ENCODE data around the gene EXO5. TPM values are rescaled to one million over a fixed set of nuclear protein-coding genes. Genes with fewer than 3 reads are reported as not detected.

Gene EXO5
- polyA plus RNA-seq, 1 donor from 2014 or later: 14.1 TPM

- Histone ChIP-seq H3K9me2 (ENCODE audit: insufficient read depth, low read length) (no peaks in the 10 kb centered on the region), H3K9ac (ENCODE audit: low read length) (no peak overlapping the region), H3F3A (ENCODE audit: insufficient read depth, low read length, poor library complexity, severe bottlenecking) (no peaks in the 10 kb centered on the region), H4K20me1 (ENCODE audit: insufficient read depth) (no peaks in the 10 kb centered on the region), H2AFZ (ENCODE audit: low read depth, low read length) (no peak overlapping the region), H3K4me3 (ENCODE audit: low read length) (no peak overlapping the region), H3K9me3 (ENCODE audit: low read length) (no peaks in the 10 kb centered on the region), H3K4me2 (ENCODE audit: low read length) (no peak overlapping the region), H3K27ac (ENCODE audit: low read length) (no peak overlapping the region), H3K27me3 (ENCODE audit: insufficient read depth, low read depth, low read length) (no peaks in the 10 kb centered on the region), H3K36me3 (ENCODE audit: insufficient read depth, low read length) (no peaks in the 10 kb centered on the region), H3K79me2 (replicated peaks; ENCODE audit: insufficient read depth, low read length) (no peaks in the 10 kb centered on the region)
- TF ChIP-seq SMC3 (conservative IDR thresholded peaks at IDR 0.05; ENCODE audit: poor library complexity) (no peak), POLR2AphosphoS5 (IDR thresholded peaks at IDR 0.05) (no peak), MXI1 (conservative IDR thresholded peaks at IDR 0.05; ENCODE audit: poor library complexity, severe bottlenecking) (no peak), REST (IDR thresholded peaks at IDR 0.05; ENCODE audit: borderline replicate concordance) (no peak)
- TF ChIP-seq, protein P1, sequence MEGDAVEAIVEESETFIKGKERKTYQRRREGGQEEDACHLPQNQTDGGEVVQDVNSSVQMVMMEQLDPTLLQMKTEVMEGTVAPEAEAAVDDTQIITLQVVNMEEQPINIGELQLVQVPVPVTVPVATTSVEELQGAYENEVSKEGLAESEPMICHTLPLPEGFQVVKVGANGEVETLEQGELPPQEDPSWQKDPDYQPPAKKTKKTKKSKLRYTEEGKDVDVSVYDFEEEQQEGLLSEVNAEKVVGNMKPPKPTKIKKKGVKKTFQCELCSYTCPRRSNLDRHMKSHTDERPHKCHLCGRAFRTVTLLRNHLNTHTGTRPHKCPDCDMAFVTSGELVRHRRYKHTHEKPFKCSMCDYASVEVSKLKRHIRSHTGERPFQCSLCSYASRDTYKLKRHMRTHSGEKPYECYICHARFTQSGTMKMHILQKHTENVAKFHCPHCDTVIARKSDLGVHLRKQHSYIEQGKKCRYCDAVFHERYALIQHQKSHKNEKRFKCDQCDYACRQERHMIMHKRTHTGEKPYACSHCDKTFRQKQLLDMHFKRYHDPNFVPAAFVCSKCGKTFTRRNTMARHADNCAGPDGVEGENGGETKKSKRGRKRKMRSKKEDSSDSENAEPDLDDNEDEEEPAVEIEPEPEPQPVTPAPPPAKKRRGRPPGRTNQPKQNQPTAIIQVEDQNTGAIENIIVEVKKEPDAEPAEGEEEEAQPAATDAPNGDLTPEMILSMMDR (IDR thresholded peaks at IDR 0.05; ENCODE audit: poor library complexity, severe bottlenecking): no peak
These were observed 56.3 kb downstream of the EXO5 start for GRCh38 chr1:40564913-40565312.

Small RNA genes lying within 50 kb of the gene (small RNA-seq; reads per million reads assigned to genes)
- gene AL356379.1: 0 reads per million in 3 experiments

Other genes starting within 250 kb of the EXO5 start
- gene COL9A2, start 191.5 kb upstream of the EXO5 start, polyA plus RNA-seq: 1.3 and 2.3 TPM in 2 replicates
- 46.8 and 56.3 TPM in 2 replicates for gene SMAP2, start 135.0 kb upstream of the EXO5 start, polyA plus RNA-seq
- 18.2 and 21.6 TPM in 2 replicates for gene ZFP69B, start 58.3 kb upstream of the EXO5 start, polyA plus RNA-seq
- gene ZFP69, start 31.5 kb upstream of the EXO5 start, polyA plus RNA-seq: 11.6 and 12.3 TPM in 2 replicates
- 10.5 and 15.8 TPM in 2 replicates for gene ZNF684, start 22.9 kb downstream of the EXO5 start, polyA plus RNA-seq
- gene RIMS3, start 156.9 kb downstream of the EXO5 start, polyA plus RNA-seq: 31.6 and 36.9 TPM in 2 replicates
- gene NFYC, start 182.9 kb downstream of the EXO5 start, polyA plus RNA-seq: 66.0 and 78.8 TPM in 2 replicates

Data from neural cell (in vitro differentiated cells).